ENCODE measurements around the gene USH1G.

USH1G gene

GRCh38 chr17:74952431-74953133 is 29.5 kb upstream of the USH1G start:
- Histone ChIP-seq H3K4me1 (ENCODE audit: control insufficient read depth, insufficient read depth, low read length) (no peaks in the 10 kb centered on the region), H3K36me3 (ENCODE audit: control insufficient read depth, insufficient read depth, low read length, severe bottlenecking) (no peaks in the 10 kb centered on the region), H3K9ac (ENCODE audit: low read length) (no peak overlapping the region), H3K9me3 (ENCODE audit: control insufficient read depth, low read length) (no peaks in the 10 kb centered on the region), H3K4me3 (ENCODE audit: low read length) (no peak overlapping the region), H3K27me3 (replicated peaks; ENCODE audit: control insufficient read depth, insufficient read depth, low read length) (peaks cover 70% of the 10 kb centered on the region)
- DNase-seq (ENCODE audit: low read depth) = no peak

- Histone ChIP-seq H3K4me3 (ENCODE audit: low read length) (no peak overlapping the region), H3K36me3 (ENCODE audit: control insufficient read depth, insufficient read depth, low read length, severe bottlenecking) (no peaks in the 10 kb centered on the region), H3K27me3 (replicated peaks; ENCODE audit: control insufficient read depth, insufficient read depth, low read length) (peaks cover 76% of the 10 kb centered on the region), H3K4me1 (ENCODE audit: control insufficient read depth, insufficient read depth, low read length) (no peaks in the 10 kb centered on the region), H3K9ac (ENCODE audit: low read length) (no peak overlapping the region), H3K9me3 (ENCODE audit: control insufficient read depth, low read length) (no peaks in the 10 kb centered on the region)
- DNase-seq (ENCODE audit: low read depth) = no peak
Measured at GRCh38 chr17:74951680-74952421, 28.8 kb upstream of the USH1G start.

- Histone ChIP-seq H3K36me3 (ENCODE audit: control insufficient read depth, insufficient read depth, low read length, severe bottlenecking) (no peaks in the 10 kb centered on the region), H3K9me3 (ENCODE audit: control insufficient read depth, low read length) (no peaks in the 10 kb centered on the region), H3K4me1 (ENCODE audit: control insufficient read depth, insufficient read depth, low read length) (no peaks in the 10 kb centered on the region), H3K27me3 (replicated peaks; ENCODE audit: control insufficient read depth, insufficient read depth, low read length) (peaks cover 74% of the 10 kb centered on the region), H3K4me3 (ENCODE audit: low read length) (no peak overlapping the region), H3K9ac (ENCODE audit: low read length) (no peak overlapping the region)
- no peak for DNase-seq (ENCODE audit: low read depth)
Measured at GRCh38 chr17:74951065-74951464, 28.0 kb upstream of the USH1G start.

GRCh38 chr17:74950207-74950606 is 27.2 kb upstream of the USH1G start:
- peaks cover 71% of the 10 kb centered on the region for H3K27me3 ChIP-seq (replicated peaks; ENCODE audit: control insufficient read depth, insufficient read depth, low read length)
- no peak overlapping the region for H3K9ac ChIP-seq (ENCODE audit: low read length)
- no peaks in the 10 kb centered on the region for H3K4me1 ChIP-seq (ENCODE audit: control insufficient read depth, insufficient read depth, low read length)
- no peak for DNase-seq (ENCODE audit: low read depth)
- no peaks in the 10 kb centered on the region for H3K9me3 ChIP-seq (ENCODE audit: control insufficient read depth, low read length)
- H3K4me3 ChIP-seq (ENCODE audit: low read length) = no peak overlapping the region
- no peaks in the 10 kb centered on the region for H3K36me3 ChIP-seq (ENCODE audit: control insufficient read depth, insufficient read depth, low read length, severe bottlenecking)

- Histone ChIP-seq H3K36me3 (ENCODE audit: control insufficient read depth, insufficient read depth, low read length, severe bottlenecking) (no peaks in the 10 kb centered on the region), H3K9me3 (ENCODE audit: control insufficient read depth, low read length) (no peaks in the 10 kb centered on the region), H3K27me3 (replicated peaks; ENCODE audit: control insufficient read depth, insufficient read depth, low read length) (peaks cover 68% of the 10 kb centered on the region), H3K4me3 (ENCODE audit: low read length) (no peak overlapping the region), H3K4me1 (ENCODE audit: control insufficient read depth, insufficient read depth, low read length) (no peaks in the 10 kb centered on the region), H3K9ac (ENCODE audit: low read length) (no peak overlapping the region)
- no peak for DNase-seq (ENCODE audit: low read depth)
Measured at GRCh38 chr17:74949455-74950115, 26.5 kb upstream of the USH1G start.

- no peak overlapping the region for H3K4me3 ChIP-seq (ENCODE audit: low read length)
- H3K4me1 ChIP-seq (ENCODE audit: control insufficient read depth, insufficient read depth, low read length) = no peaks in the 10 kb centered on the region
- no peak for DNase-seq (ENCODE audit: low read depth)
- H3K9me3 ChIP-seq (ENCODE audit: control insufficient read depth, low read length) = no peaks in the 10 kb centered on the region
- H3K36me3 ChIP-seq (ENCODE audit: control insufficient read depth, insufficient read depth, low read length, severe bottlenecking) = no peaks in the 10 kb centered on the region
- no peak overlapping the region for H3K9ac ChIP-seq (ENCODE audit: low read length)
- peaks cover 65% of the 10 kb centered on the region for H3K27me3 ChIP-seq (replicated peaks; ENCODE audit: control insufficient read depth, insufficient read depth, low read length)
Measured at GRCh38 chr17:74947041-74947754, 24.1 kb upstream of the USH1G start.

- no peak overlapping the region for H3K4me3 ChIP-seq (ENCODE audit: low read length)
- H3K4me1 ChIP-seq (ENCODE audit: control insufficient read depth, insufficient read depth, low read length) = no peaks in the 10 kb centered on the region
- H3K9ac ChIP-seq (ENCODE audit: low read length) = no peak overlapping the region
- H3K27me3 ChIP-seq (replicated peaks; ENCODE audit: control insufficient read depth, insufficient read depth, low read length) = peaks cover 65% of the 10 kb centered on the region
- no peak for DNase-seq (ENCODE audit: low read depth)
- no peaks in the 10 kb centered on the region for H3K36me3 ChIP-seq (ENCODE audit: control insufficient read depth, insufficient read depth, low read length, severe bottlenecking)
- no peaks in the 10 kb centered on the region for H3K9me3 ChIP-seq (ENCODE audit: control insufficient read depth, low read length)
Measured at GRCh38 chr17:74946641-74947040, 23.6 kb upstream of the USH1G start.

- no peak overlapping the region for H3K4me3 ChIP-seq (ENCODE audit: low read length)
- no peak overlapping the region for H3K9ac ChIP-seq (ENCODE audit: low read length)
- DNase-seq (ENCODE audit: low read depth) = no peak
- H3K36me3 ChIP-seq (ENCODE audit: control insufficient read depth, insufficient read depth, low read length, severe bottlenecking) = no peaks in the 10 kb centered on the region
- H3K4me1 ChIP-seq (ENCODE audit: control insufficient read depth, insufficient read depth, low read length) = no peaks in the 10 kb centered on the region
- peaks cover 62% of the 10 kb centered on the region for H3K27me3 ChIP-seq (replicated peaks; ENCODE audit: control insufficient read depth, insufficient read depth, low read length)
- H3K9me3 ChIP-seq (ENCODE audit: control insufficient read depth, low read length) = no peaks in the 10 kb centered on the region
Measured at GRCh38 chr17:74945543-74945942, 22.5 kb upstream of the USH1G start.

GRCh38 chr17:74943808-74944522 is 20.9 kb upstream of the USH1G start:
- no peak overlapping the region for H3K4me3 ChIP-seq (ENCODE audit: low read length)
- no peaks in the 10 kb centered on the region for H3K9me3 ChIP-seq (ENCODE audit: control insufficient read depth, low read length)
- H3K36me3 ChIP-seq (ENCODE audit: control insufficient read depth, insufficient read depth, low read length, severe bottlenecking) = no peaks in the 10 kb centered on the region
- no peaks in the 10 kb centered on the region for H3K4me1 ChIP-seq (ENCODE audit: control insufficient read depth, insufficient read depth, low read length)
- peaks cover 60% of the 10 kb centered on the region for H3K27me3 ChIP-seq (replicated peaks; ENCODE audit: control insufficient read depth, insufficient read depth, low read length)
- DNase-seq (ENCODE audit: low read depth) = no peak
- H3K9ac ChIP-seq (ENCODE audit: low read length) = no peak overlapping the region

- H3K4me3 ChIP-seq (ENCODE audit: low read length) = no peak overlapping the region
- DNase-seq (ENCODE audit: low read depth) = no peak
- H3K27me3 ChIP-seq (replicated peaks; ENCODE audit: control insufficient read depth, insufficient read depth, low read length) = peaks cover 74% of the 10 kb centered on the region
- no peaks in the 10 kb centered on the region for H3K36me3 ChIP-seq (ENCODE audit: control insufficient read depth, insufficient read depth, low read length, severe bottlenecking)
- no peak overlapping the region for H3K9ac ChIP-seq (ENCODE audit: low read length)
- no peaks in the 10 kb centered on the region for H3K4me1 ChIP-seq (ENCODE audit: control insufficient read depth, insufficient read depth, low read length)
- no peaks in the 10 kb centered on the region for H3K9me3 ChIP-seq (ENCODE audit: control insufficient read depth, low read length)
Measured at GRCh38 chr17:74941128-74941725, 18.2 kb upstream of the USH1G start.
